Brain pericyte (primary cell): ENCODE data around the gene SEPTIN10.
"Not testable (repeated sequence)": the region's sequence is repeated elsewhere in the genome, so short reads cannot be mapped to it uniquely, and the experiment has no call there.

Experiments
- DNase-seq: peaks from one replicate; pipeline ENCODE4 v3.0.0-alpha.2; 2012; ENCODE audit warnings: low read depth, low spot score

Gene SEPTIN10

GRCh38 chr2:109545828-109546713 lies 67.7 kb downstream of the SEPTIN10 start:
- DNase-seq: peak; percentile 18

GRCh38 chr2:109542384-109542783 lies 71.4 kb downstream of the SEPTIN10 start:
- no peak for DNase-seq

- no peak for DNase-seq
Observed at GRCh38 chr2:109538546-109538945, 75.2 kb downstream of the SEPTIN10 start.

- DNase-seq: no peak
Observed at GRCh38 chr2:109537565-109538222, 76.1 kb downstream of the SEPTIN10 start.

GRCh38 chr2:109536556-109536955 lies 77.2 kb downstream of the SEPTIN10 start:
- not testable (repeated sequence) for DNase-seq

- DNase-seq: no peak
Observed at GRCh38 chr2:109535217-109535946, 78.4 kb downstream of the SEPTIN10 start.

- no peak for DNase-seq
Observed at GRCh38 chr2:109533823-109534222, 79.9 kb downstream of the SEPTIN10 start.

- no peak for DNase-seq
Observed at GRCh38 chr2:109532728-109533076, 81.1 kb downstream of the SEPTIN10 start.

GRCh38 chr2:109531896-109532727 lies 81.7 kb downstream of the SEPTIN10 start:
- no peak for DNase-seq

- no peak for DNase-seq
Observed at GRCh38 chr2:109531221-109531620, 82.5 kb downstream of the SEPTIN10 start.

- DNase-seq: no peak
Observed at GRCh38 chr2:109530712-109531111, 83.1 kb downstream of the SEPTIN10 start.

- DNase-seq: no peak
Observed at GRCh38 chr2:109529532-109530449, 84.0 kb downstream of the SEPTIN10 start.

- DNase-seq: no peak
Observed at GRCh38 chr2:109528811-109529501, 84.8 kb downstream of the SEPTIN10 start.

- no peak for DNase-seq
Observed at GRCh38 chr2:109527846-109528705, 85.7 kb downstream of the SEPTIN10 start.

- no peak for DNase-seq
Observed at GRCh38 chr2:109527079-109527478, 86.7 kb downstream of the SEPTIN10 start.

- DNase-seq: no peak
Observed at GRCh38 chr2:109526442-109526970, 87.3 kb downstream of the SEPTIN10 start.

- DNase-seq: no peak
Observed at GRCh38 chr2:109525836-109526235, 87.9 kb downstream of the SEPTIN10 start.

- DNase-seq: no peak
Observed at GRCh38 chr2:109523536-109524361, 90.0 kb downstream of the SEPTIN10 start.
